Muscle layer of duodenum (tissue), 2 donors: Measurements from ENCODE around the gene DENND2D.
A peak's percentile ranks its signal among the peaks of the same experiment; 100 is the strongest.

Source experiments
- H3K27ac ChIP-seq: one replicate; pipeline ENCODE4 v1.7.0; 2013; ENCODE audit warnings: mild to moderate bottlenecking, low read length
- H3K27me3 ChIP-seq: one replicate; pipeline ENCODE4 v1.7.0; 2013; ENCODE audit warnings: low read depth, mild to moderate bottlenecking, control low read depth, low read length
- H3K36me3 ChIP-seq, 2 donors: one replicate each; pipeline ENCODE4 v1.7.0; 2013; ENCODE audit warnings: low read length in 2 of 2, control low read depth in 1 of 2, mild to moderate bottlenecking in 1 of 2; ENCODE audit not compliant: insufficient read depth in 2 of 2, control insufficient read depth in 1 of 2
- H3K4me1 ChIP-seq, 2 donors: one replicate each; pipeline ENCODE4 v1.7.0; 2013; ENCODE audit warnings: low read length in 2 of 2, mild to moderate bottlenecking in 2 of 2, control low read depth in 1 of 2, moderate library complexity in 1 of 2; ENCODE audit not compliant: insufficient read depth in 2 of 2, control insufficient read depth in 1 of 2
- H3K4me3 ChIP-seq, 2 donors: one replicate each; pipeline ENCODE4 v1.7.0; 2013; ENCODE audit warnings: low read length in 2 of 2, low read depth in 1 of 2, mild to moderate bottlenecking in 1 of 2
- H3K9me3 ChIP-seq, 2 donors: one replicate each; pipeline ENCODE4 v1.7.0; 2013; ENCODE audit warnings: low read length in 2 of 2, control low read depth in 1 of 2, mild to moderate bottlenecking in 1 of 2; ENCODE audit not compliant: control insufficient read depth in 1 of 2
- donor health status: healthy.

Gene DENND2D

GRCh38 chr1:111211921-111212320, 11.5 kb upstream of the DENND2D start:
- H3K4me3 ChIP-seq = no peak overlapping the region
- H3K4me1 ChIP-seq = peaks cover 0 to 4% of the 10 kb centered on the region in 2 donors
- H3K27me3 ChIP-seq = no peaks in the 10 kb centered on the region
- no peaks in the 10 kb centered on the region for H3K36me3 ChIP-seq
- no peak overlapping the region for H3K27ac ChIP-seq
- no peaks in the 10 kb centered on the region for H3K9me3 ChIP-seq

- H3K27ac ChIP-seq = no peak overlapping the region
- H3K36me3 ChIP-seq = no peaks in the 10 kb centered on the region
- no peaks in the 10 kb centered on the region for H3K9me3 ChIP-seq
- H3K4me3 ChIP-seq = no peak overlapping the region
- no peaks in the 10 kb centered on the region for H3K4me1 ChIP-seq
- no peaks in the 10 kb centered on the region for H3K27me3 ChIP-seq
Measured at GRCh38 chr1:111209622-111210021, 9.2 kb upstream of the DENND2D start.

- Histone ChIP-seq H3K9me3 (no peaks in the 10 kb centered on the region), H3K4me3 (no peak overlapping the region), H3K36me3 (no peaks in the 10 kb centered on the region), H3K4me1 (no peaks in the 10 kb centered on the region), H3K27me3 (no peaks in the 10 kb centered on the region), H3K27ac (no peak overlapping the region)
Measured at GRCh38 chr1:111208921-111209320, 8.5 kb upstream of the DENND2D start.

GRCh38 chr1:111205714-111206050, 5.2 kb upstream of the DENND2D start:
- Histone ChIP-seq H3K9me3 (no peaks in the 10 kb centered on the region), H3K27ac (no peak overlapping the region), H3K36me3 (no peaks in the 10 kb centered on the region), H3K4me3 (no peak overlapping the region), H3K4me1 (peaks cover 9 to 14% of the 10 kb centered on the region in 2 donors), H3K27me3 (no peaks in the 10 kb centered on the region)

GRCh38 chr1:111204983-111205713, 4.7 kb upstream of the DENND2D start:
- Histone ChIP-seq H3K27ac (peak overlapping the region; percentile 24), H3K4me1 (peaks cover 9 to 14% of the 10 kb centered on the region in 2 donors), H3K9me3 (no peaks in the 10 kb centered on the region), H3K4me3 (peak overlapping the region; percentile 40 to 84), H3K36me3 (no peaks in the 10 kb centered on the region), H3K27me3 (no peaks in the 10 kb centered on the region)

GRCh38 chr1:111204201-111204982, 3.9 kb upstream of the DENND2D start:
- H3K9me3 ChIP-seq = no peaks in the 10 kb centered on the region
- H3K27me3 ChIP-seq = no peaks in the 10 kb centered on the region
- peak overlapping the region; percentile 24 for H3K27ac ChIP-seq
- H3K4me3 ChIP-seq = peak overlapping the region; percentile 40 to 84
- H3K36me3 ChIP-seq = no peaks in the 10 kb centered on the region
- peaks cover 9 to 14% of the 10 kb centered on the region in 2 donors for H3K4me1 ChIP-seq

GRCh38 chr1:111203681-111204200, 3.3 kb upstream of the DENND2D start:
- Histone ChIP-seq H3K36me3 (no peaks in the 10 kb centered on the region), H3K27ac (peak overlapping the region; percentile 82), H3K4me1 (peaks cover 9 to 14% of the 10 kb centered on the region in 2 donors), H3K4me3 (peak overlapping the region; percentile 61 to 84), H3K9me3 (no peaks in the 10 kb centered on the region), H3K27me3 (no peaks in the 10 kb centered on the region)

- H3K27me3 ChIP-seq = no peaks in the 10 kb centered on the region
- no peaks in the 10 kb centered on the region for H3K9me3 ChIP-seq
- H3K27ac ChIP-seq = peak overlapping the region; percentile 82
- H3K36me3 ChIP-seq = no peaks in the 10 kb centered on the region
- peak overlapping the region; percentile 61 to 84 for H3K4me3 ChIP-seq
- H3K4me1 ChIP-seq = peaks cover 9 to 14% of the 10 kb centered on the region in 2 donors
Measured at GRCh38 chr1:111202707-111203623, 2.5 kb upstream of the DENND2D start.

- Histone ChIP-seq H3K36me3 (no peaks in the 10 kb centered on the region), H3K27ac (peak overlapping the region; percentile 82), H3K27me3 (no peaks in the 10 kb centered on the region), H3K4me1 (peaks cover 9 to 16% of the 10 kb centered on the region in 2 donors), H3K4me3 (no peak overlapping the region), H3K9me3 (no peaks in the 10 kb centered on the region)
Measured at GRCh38 chr1:111202366-111202706, 1.9 kb upstream of the DENND2D start.

GRCh38 chr1:111201275-111202090, 1.0 kb upstream of the DENND2D start:
- Histone ChIP-seq H3K9me3 (no peaks in the 10 kb centered on the region), H3K4me1 (peaks cover 9 to 20% of the 10 kb centered on the region in 2 donors), H3K27ac (peak overlapping the region; percentile 72), H3K4me3 (peak overlapping the region in 1 of 2 donors; percentile 13), H3K36me3 (no peaks in the 10 kb centered on the region), H3K27me3 (no peaks in the 10 kb centered on the region)
